Right forelimb (tissue), 1 donor: Measurements from ENCODE around the gene EFNA5.

Source experiments
- DNase-seq: peaks from one replicate; pipeline ENCODE4 v3.0.0-alpha.2; 2018

The EFNA5 gene

DNA sequence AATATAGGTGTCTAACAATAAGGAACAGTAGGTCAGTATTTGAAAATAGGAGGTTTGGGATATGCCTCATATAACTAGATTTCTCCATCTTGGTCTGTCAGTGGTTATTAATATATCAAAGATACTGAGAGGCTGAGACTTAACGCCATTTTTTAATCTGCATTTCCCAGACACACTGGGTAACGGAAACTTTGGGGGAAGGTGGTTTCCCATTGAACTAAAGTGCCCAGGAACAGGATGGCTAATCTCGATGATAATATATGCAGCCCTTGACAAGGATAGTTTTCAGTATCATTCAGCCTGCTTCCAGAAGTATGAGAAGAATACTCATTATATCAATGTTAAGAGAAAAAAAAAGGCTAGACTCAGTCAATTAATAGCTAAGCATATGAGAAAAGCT lies 30.7 kb downstream of the EFNA5 start:
- no peak for DNase-seq

GRCh38 chr5:107636555-107636954 lies 34.2 kb downstream of the EFNA5 start:
- DNase-seq: no peak

- no peak for DNase-seq
These were observed 34.7 kb downstream of the EFNA5 start for GRCh38 chr5:107636068-107636467.

DNA sequence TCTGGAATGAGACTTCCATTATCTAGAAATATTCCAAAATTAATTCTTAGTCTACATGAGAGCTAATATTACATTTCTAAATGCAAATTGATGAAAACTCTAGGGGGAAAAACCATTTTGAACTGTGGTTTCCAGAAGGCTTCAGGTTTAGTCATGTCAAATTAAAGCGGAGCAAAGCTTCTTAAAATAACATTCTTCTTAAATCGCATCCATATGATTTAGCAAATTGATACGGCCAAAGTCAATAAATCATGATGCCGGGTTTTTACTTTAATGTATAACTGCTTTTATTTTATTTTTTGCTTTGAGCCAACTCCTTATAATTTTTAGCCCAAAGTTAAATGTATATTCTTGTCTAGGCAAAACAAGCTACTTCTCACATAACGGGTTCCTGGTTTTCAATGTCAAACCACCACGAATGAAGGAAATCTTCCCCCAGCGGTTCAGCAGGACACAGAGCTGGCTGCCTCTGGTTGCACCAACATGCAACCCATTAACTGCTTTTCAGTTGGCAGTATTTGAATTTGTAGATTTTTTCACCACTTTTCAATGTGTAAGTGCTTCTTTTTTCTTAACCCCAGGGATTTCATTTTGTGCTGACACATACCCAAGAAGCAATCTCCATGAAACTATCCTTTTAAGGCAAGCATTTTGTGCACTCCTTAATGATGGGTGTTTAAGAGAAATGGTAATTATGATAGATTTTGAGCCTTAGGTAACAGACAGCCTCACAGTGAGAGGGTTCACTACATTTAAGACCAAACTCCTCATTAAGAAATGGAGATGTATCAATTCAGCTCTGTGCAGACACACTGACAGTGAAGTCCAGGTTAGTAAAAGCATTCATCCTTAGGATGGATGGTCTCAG lies 35.5 kb downstream of the EFNA5 start:
- DNase-seq: no peak

GRCh38 chr5:107633171-107633901 lies 37.4 kb downstream of the EFNA5 start:
- no peak for DNase-seq

GRCh38 chr5:107631805-107632362 lies 38.9 kb downstream of the EFNA5 start:
- DNase-seq: no peak

GRCh38 chr5:107630184-107630583 lies 40.6 kb downstream of the EFNA5 start:
- no peak for DNase-seq

DNA sequence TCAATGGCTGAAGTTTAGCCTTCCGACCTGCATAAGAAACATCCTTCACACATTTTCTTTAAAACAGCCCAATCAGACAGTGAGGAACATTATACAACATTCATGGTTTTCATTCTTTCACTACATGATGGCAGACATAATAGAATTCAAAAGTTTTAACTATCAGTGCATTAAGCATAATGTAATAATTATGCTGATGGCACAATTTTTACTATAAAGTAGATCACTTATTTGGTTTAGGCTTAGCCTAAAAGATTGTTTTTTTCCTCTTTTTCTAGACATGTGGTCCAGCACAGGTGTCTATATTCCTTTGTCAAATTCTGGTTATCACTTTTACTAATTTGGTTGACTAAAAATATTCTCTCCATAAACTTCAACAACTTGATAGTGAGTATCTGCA lies 46.5 kb downstream of the EFNA5 start:
- DNase-seq: no peak

DNA sequence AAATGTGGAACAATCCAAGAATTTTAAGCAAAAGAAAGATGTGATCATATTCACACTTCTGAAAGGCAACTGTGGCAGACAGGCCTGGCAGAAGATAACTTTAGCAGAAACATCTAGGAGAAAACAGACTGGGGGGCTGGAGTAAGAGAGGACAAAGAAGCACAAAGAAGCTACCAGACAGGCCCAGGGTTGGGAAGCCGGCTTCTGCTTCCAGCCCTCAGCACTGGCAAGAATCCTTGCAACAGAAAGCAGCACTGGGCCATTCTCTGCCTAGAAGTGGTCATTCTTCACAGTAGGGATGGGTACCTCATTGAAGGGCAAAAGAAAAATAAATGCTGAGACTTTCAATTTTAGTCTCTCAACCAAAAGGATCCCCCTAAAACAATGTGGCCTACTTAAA lies 49.6 kb downstream of the EFNA5 start:
- no peak for DNase-seq

GRCh38 chr5:107619781-107620180 lies 51.0 kb downstream of the EFNA5 start:
- DNase-seq: no peak

- no peak for DNase-seq
These were observed 52.5 kb downstream of the EFNA5 start for GRCh38 chr5:107618242-107618641.

GRCh38 chr5:107617052-107617451 lies 53.7 kb downstream of the EFNA5 start:
- no peak for DNase-seq

DNA sequence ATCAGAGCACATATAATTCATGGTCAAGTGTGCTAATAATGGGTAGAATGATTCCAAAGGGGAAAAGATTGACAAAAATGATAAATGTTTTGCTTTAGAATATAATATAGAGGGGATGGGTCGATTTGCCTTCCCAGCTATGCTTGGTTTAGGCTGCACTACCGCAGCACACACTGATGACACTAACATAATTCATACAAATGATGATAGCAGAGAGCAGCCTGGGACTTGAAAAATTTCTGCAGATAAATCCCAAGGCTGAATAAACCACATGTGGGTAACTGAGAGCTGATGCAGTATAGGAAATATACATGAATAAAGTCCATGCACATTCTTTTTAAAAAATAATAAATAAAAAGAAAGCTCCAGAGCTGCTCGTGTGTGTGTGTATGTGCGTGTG lies 54.5 kb downstream of the EFNA5 start:
- no peak for DNase-seq

DNA sequence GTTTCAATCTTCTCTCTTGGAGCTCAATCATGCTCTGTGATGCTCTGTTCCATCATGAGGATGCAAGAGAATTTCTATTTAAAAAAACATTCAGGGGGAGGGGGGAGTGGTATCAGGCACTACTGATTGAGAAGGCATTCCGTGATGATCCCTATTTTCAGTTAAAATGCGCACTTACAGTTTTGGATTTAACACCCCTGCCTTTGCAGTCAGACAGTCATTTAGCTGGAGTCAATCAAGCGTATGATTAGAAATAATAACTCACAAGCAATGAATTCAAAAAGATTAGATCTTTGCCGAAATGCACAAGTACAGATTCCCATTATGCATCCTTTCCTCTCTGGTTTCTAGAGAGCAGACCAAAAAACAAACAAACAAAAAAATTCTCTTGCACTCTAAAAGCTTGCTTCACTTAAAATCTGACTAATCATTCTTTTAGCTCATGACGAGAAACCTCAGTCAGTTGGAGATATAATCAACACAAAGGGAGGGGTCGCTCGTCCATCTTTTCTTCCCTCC lies 55.4 kb downstream of the EFNA5 start:
- DNase-seq: no peak

- DNase-seq: no peak
These were observed 58.2 kb downstream of the EFNA5 start for GRCh38 chr5:107612541-107612940.

- no peak for DNase-seq
These were observed 59.9 kb downstream of the EFNA5 start for GRCh38 chr5:107610798-107611197.

DNA sequence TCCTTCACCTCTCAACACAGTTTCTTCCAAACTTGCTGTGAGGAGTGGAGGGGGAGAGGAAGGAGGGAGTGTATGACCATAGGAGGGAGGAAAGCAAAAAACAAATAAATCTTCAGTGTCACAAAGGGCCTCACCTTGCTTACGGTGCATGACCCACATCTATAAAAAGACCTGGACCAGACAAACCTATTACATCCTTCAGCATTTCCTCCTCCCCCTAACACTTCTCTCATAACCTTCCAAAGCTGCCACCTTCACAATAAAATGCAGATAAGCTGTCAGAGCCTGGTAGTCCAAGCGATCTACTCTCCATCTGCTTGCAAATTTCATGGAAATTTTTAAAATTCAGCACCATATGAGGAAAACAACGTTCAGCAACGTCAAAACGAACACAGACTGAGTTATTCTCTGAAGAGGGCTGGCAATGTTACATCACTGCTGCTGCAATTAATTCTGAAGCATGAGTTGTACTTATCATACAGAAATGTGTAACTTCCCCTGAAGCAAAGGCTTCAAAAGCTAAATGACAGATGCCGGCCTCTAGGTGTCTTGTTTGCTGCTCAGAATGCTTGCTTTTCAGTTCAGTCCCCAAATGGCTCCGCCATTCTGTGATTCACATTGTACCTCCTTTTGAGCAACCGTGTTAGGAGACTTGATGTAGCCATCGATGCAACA lies 62.9 kb downstream of the EFNA5 start:
- no peak for DNase-seq

DNA sequence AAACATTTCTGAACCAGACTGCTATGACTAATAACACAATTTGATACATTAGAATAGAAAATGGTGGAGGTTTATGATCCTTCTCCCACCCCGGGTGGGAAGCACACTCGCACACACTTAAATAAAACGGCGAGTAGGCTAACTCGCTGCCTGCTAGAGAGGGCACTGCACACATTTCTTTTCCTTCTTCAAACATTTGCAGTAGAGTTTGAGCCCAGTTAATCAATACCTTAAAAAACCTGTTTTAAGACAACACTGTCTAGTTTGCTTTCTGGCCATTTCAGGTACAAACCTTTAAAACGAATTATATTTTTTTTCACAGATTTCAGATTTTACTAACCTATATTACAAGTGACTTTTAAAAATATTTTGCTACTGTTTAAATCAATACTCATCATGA lies 63.5 kb downstream of the EFNA5 start:
- DNase-seq: no peak

DNA sequence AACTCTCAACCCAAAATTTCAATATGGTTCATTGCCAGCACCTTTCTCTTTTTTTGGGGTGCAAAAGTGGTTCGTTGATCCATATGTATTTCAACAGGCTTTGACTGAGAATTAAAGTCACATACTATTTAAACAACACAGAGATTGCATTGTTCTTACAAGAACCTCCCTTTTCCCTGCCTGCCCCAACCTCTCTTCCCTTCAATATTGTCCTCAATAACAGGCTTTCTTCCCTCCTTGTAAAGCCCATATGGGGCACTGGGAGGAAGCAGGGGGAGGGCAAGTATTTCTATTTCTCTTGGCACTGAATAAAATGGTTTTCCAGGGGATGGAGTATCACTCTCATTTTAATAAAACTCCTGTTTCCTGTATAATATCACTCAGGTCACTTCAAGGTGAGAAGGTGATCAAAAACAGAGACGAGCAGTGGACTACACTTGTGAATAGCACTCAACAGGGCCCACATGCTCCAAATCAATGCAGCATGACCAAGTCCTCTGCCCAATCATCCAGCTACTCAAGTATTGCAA lies 65.1 kb downstream of the EFNA5 start:
- DNase-seq: no peak

GRCh38 chr5:107604990-107605389 lies 65.7 kb downstream of the EFNA5 start:
- DNase-seq: no peak

DNA sequence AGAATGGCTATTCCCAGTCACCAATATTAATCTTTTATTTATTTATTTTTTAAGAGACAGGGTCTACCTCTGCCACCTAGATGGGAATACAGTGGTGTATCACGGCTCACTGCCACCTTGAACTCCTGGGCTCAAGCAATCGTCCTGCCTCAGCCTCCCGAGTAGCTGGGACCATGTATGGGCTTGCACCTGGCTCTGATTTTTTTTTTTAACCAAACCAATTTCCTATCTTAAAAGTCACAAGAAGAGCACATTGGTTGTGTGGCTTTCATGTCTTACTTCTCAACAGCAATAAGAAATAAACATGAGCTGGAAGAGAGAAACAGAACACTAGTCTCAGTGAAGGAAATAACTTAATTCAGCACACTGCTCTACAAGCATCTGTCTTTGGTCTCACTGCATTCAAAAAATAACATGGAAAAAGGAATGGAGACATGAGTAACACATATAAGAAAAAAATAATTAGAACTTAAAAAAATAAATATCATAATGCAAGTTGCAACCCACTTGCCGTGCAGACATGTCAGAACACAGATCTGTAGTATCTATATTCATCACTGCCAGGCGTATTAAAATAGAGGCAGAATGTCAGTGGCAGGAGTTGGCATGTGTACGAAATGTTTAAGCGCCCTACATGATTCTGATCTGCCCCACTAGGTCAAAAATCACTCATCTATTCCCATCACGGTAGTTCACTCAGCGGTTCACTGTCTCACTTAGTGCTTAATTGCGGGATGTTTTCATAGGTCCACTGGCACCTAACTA lies 66.4 kb downstream of the EFNA5 start:
- no peak for DNase-seq

DNA sequence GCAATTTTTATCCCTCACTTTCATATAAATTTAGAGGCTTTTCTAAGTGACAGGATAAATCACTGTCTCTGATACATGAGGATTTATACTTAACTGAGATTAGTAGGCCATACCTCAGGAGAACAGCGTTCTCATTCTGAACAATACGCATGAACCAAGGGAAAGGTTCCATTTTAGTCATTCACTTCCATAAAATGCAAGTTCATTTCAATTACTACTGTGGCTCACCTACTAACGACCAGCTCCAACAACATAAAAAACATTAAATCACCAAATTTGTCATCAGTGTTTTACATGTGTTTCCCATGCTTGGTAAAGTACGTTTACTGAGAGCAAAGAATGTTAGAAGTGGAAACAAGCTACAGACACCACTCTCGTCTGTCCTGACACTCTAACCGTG lies 67.4 kb downstream of the EFNA5 start:
- no peak for DNase-seq
